HG03097 (cell line): Measurements from ENCODE around the gene HPN.
"Not testable (repeated sequence)": the region's sequence is repeated elsewhere in the genome, so short reads cannot be mapped to it uniquely, and the experiment has no call there.

Experiments
- ATAC-seq: cut with Tn5 transposase; IDR thresholded peaks from one replicate; pipeline ENCODE4 v1.9.1; 2021; ENCODE audit not compliant: unreplicated experiment, low FRiP score

Gene HPN

GRCh38 chr19:35042056-35042730 lies 672 bp downstream of the HPN start:
- ATAC-seq: no peak

- ATAC-seq: no peak
Measured at GRCh38 chr19:35042954-35043604, 1.6 kb downstream of the HPN start.

DNA sequence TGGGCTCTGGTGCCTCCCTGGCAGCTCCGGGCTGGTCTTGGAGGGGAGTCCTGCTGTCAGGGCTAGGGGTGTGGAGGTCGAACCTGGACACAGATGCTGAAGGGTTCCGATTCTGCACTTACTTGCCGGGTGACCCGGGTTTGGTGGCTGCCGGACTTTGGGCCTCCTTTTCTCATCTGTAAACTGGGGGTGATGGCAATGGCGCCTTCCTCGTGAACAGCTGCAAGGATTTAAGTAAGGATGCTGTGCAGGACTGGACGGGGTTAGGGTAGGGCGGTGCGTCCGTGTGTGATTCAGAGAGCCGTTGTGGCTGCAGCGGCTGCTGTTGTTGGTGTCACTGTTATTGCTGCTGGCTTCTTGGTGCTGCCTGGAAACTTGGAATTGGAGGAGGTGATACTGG lies 2.4 kb downstream of the HPN start:
- ATAC-seq: no peak

- ATAC-seq: no peak
Measured at GRCh38 chr19:35044317-35045117, 3.0 kb downstream of the HPN start.

GRCh38 chr19:35045667-35046300 lies 4.3 kb downstream of the HPN start:
- peak; percentile 60 for ATAC-seq

DNA sequence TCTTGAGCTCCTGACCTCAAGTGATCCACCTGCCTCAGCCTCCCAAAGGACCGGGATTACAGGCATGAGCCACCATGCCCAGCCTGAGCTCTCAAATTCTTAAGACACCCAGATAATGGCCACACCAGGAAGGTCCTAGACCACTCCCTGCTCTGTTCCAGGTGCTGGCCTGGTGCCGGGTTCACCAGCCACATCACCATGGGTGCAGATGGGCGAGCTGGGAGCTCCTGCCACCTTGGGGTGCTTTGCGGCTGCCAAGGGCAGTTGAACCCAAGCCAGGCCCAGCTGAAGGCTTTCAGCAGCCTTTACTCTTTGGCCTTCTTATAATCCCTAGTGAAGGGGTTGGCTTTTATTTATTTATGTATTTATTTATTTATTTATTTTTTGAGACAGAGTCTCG lies 4.9 kb downstream of the HPN start:
- no peak for ATAC-seq

DNA sequence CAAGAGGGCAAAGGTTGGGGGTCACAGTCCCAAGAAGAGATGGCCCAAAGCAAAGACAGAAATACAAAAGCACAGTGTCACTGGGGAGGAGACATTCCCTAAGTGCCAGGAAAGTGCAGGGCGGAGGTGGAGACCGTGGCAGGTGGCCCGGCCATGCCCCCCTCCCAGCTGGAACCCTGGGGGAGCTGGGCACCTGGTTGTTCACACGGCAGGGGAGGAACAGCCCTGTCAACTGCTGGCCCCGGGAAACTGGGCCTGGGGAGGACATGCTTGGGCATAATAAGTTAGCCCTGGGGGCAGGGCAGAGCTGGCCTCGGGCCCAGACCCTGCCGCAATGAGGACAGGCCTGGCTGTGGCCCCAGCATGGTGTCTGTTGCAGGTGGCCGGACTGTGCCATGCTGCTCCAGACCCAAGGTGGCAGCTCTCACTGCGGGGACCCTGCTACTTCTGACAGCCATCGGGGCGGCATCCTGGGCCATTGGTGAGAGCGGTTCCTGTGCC lies 7.4 kb downstream of the HPN start:
- ATAC-seq: no peak

DNA sequence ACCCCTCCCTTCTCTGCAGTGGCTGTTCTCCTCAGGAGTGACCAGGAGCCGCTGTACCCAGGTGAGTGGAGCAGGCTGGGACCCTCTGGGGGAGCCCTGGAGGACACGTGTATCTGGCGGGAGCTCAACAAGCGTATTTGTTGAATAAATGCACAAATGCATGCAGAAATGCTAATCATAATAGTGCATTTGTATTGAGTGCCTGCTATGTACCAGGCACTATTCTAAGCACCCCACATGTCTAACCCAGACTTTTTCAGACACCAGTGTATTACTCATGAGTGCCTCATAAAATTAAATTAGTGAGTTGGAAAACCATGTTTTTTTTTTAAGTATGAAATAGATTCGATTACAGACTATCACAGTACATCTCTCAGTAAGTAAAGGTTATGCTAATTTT lies 7.9 kb downstream of the HPN start:
- no peak for ATAC-seq

GRCh38 chr19:35050662-35051061 lies 9.1 kb downstream of the HPN start:
- ATAC-seq: not testable (repeated sequence)

- ATAC-seq: not testable (repeated sequence)
Measured at GRCh38 chr19:35051268-35051667, 9.7 kb downstream of the HPN start.

GRCh38 chr19:35051796-35052195 lies 10.3 kb downstream of the HPN start:
- ATAC-seq: no peak

DNA sequence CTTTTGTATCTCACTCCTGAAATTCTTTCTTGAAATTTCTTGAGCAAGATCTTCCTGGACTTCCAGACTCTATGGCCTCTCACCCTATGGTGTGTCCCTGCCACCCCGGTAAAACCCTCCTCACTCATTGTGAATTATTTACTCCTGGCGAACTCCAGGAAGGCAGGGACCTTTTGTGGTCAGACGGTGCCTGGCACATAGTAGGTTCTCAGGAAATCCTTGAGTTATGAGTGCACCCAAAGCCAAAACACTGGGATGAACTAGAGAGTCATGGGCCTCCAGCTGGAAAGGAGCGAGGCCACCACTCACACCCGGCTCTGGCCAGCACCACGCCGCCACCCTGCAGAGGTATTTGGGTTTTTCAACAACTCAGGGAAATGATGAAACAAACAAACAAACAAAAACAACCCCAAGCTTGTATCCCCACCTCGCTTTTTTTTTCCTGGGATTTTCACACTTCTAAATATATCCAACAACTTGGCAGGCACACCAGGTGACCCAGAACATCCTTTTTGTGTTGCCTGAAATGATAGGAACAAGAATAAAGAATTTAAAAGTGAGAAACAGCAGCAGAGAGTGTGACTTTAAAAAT lies 11.2 kb downstream of the HPN start:
- ATAC-seq: no peak

GRCh38 chr19:35053667-35054293 lies 12.3 kb downstream of the HPN start:
- ATAC-seq: no peak

GRCh38 chr19:35054626-35055025 lies 13.1 kb downstream of the HPN start:
- ATAC-seq: no peak

DNA sequence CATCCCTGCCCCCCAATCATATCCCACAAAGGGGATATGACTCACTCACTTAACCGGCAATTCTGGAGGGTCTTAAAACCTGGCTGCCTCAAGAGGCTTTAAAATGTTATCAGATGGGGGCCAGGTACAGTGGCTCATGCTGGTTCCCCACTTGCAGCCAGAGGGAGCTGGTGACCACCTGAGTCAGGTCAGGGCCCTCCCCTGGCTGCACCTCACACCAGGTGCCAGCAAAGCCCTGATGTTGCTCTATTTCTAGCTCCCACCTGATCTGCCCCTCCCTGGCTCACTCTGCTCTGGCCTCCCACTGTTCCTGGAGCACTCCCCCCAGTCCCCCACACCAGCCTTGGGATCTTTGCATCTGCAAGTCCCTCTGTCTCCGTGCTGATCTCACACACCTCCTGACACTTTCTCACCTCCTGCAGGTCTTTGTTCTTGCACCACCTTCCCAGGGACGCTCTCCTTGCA lies 14.2 kb downstream of the HPN start:
- no peak for ATAC-seq

- ATAC-seq: no peak
Measured at GRCh38 chr19:35056513-35057063, 15.1 kb downstream of the HPN start.

DNA sequence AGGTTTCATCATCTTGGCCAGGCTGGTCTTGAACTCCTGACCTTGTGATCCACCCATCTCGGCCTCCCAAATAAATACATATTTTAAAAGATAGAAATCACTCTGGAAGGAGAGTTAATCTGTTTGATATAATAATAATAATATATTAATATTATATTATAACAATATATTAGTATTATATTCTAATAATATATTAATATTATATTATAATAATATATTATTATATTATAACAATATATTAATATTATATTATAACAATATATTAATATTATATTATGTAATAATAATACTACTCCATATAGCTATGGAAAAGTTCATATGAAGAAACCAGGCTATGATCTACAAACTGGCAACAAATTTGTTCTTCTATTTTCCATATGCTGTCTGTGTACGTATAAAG lies 16.8 kb downstream of the HPN start:
- no peak for ATAC-seq

- no peak for ATAC-seq
Measured at GRCh38 chr19:35059006-35059798, 17.7 kb downstream of the HPN start.

DNA sequence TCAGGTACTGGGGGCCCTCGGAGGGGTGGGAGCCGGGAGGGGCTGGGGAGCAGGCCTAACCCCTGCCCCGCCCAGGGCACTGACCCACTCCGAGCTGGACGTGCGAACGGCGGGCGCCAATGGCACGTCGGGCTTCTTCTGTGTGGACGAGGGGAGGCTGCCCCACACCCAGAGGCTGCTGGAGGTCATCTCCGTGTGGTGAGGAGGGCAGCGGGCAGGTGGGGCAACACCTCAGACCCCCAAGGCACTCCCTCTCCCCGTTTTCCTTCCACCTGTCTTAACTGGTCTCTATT lies 18.2 kb downstream of the HPN start:
- ATAC-seq: no peak
